ENCODE data around the gene TMEM72. TPM values are rescaled to one million over a fixed set of nuclear protein-coding genes. Genes with fewer than 3 reads are reported as not detected.

Gene TMEM72
- total RNA-seq, 1 experiment from 2014 or later, result not detected

- H3K4me3 Mint-ChIP-seq (ENCODE audit: unreplicated experiment), result no peak overlapping the region
- POLR2A ChIA-PET, result interaction anchor here (1.0 to 1.2 kb wide), 2 partner anchors 44 to 47 kb away, joined by 7 to 10 read pairs; partner anchors contain the start of gene DEPP1
- no peak overlapping the region for H3K27ac Mint-ChIP-seq (ENCODE audit: unreplicated experiment)
- Histone ChIP-seq H3K36me3 (ENCODE audit: control insufficient read depth, insufficient read depth, low read length) (no peaks in the 10 kb centered on the region), H3K9me3 (no peaks in the 10 kb centered on the region), H3K4me3 (ENCODE audit: low read depth, low read length) (no peak overlapping the region), H3K4me1 (peaks cover 37% of the 10 kb centered on the region), H3K27me3 (replicated peaks; ENCODE audit: control insufficient read depth, insufficient read depth, low read length) (no peaks in the 10 kb centered on the region)
- CTCF ChIA-PET, result interaction anchor here (0.6 to 3.0 kb wide), 18 partner anchors 14 to 75 kb away, joined by 3 to 36 read pairs (median 10); partner anchors contain the start of genes DEPP1, RASSF4 and TMEM72
- H3K4me1 Mint-ChIP-seq (ENCODE audit: low read depth, unreplicated experiment), result peaks cover 20% of the 10 kb centered on the region
- TF ChIP-seq, protein P1, sequence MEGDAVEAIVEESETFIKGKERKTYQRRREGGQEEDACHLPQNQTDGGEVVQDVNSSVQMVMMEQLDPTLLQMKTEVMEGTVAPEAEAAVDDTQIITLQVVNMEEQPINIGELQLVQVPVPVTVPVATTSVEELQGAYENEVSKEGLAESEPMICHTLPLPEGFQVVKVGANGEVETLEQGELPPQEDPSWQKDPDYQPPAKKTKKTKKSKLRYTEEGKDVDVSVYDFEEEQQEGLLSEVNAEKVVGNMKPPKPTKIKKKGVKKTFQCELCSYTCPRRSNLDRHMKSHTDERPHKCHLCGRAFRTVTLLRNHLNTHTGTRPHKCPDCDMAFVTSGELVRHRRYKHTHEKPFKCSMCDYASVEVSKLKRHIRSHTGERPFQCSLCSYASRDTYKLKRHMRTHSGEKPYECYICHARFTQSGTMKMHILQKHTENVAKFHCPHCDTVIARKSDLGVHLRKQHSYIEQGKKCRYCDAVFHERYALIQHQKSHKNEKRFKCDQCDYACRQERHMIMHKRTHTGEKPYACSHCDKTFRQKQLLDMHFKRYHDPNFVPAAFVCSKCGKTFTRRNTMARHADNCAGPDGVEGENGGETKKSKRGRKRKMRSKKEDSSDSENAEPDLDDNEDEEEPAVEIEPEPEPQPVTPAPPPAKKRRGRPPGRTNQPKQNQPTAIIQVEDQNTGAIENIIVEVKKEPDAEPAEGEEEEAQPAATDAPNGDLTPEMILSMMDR (IDR thresholded peaks at IDR 0.05; ENCODE audit: insufficient read depth in 1 of 2, low read depth in 1 of 2, low read length in 1 of 2, severe bottlenecking in 1 of 2, unreplicated experiment in 1 of 2), result no peak
- DNase-seq, result no peak
- BruUV-seq (replicated peaks), result no TSS peak
- no peaks in the 10 kb centered on the region for H3K36me3 Mint-ChIP-seq (ENCODE audit: insufficient read depth, unreplicated experiment)
- H3K9me3 Mint-ChIP-seq (ENCODE audit: unreplicated experiment), result no peaks in the 10 kb centered on the region
- intact Hi-C loops (cut with micrococcal nuclease; ENCODE audit: unreplicated experiment), result loop anchor here (1.0 kb wide), 5 partner anchors 27 to 69 kb away; partner anchors contain the start of gene RASSF4
- peaks cover 5% of the 10 kb centered on the region for H3K27me3 Mint-ChIP-seq (ENCODE audit: insufficient read depth, unreplicated experiment)
Observed at GRCh38 chr10:44931621-44932516, 20.7 kb downstream of the TMEM72 start.

DNA sequence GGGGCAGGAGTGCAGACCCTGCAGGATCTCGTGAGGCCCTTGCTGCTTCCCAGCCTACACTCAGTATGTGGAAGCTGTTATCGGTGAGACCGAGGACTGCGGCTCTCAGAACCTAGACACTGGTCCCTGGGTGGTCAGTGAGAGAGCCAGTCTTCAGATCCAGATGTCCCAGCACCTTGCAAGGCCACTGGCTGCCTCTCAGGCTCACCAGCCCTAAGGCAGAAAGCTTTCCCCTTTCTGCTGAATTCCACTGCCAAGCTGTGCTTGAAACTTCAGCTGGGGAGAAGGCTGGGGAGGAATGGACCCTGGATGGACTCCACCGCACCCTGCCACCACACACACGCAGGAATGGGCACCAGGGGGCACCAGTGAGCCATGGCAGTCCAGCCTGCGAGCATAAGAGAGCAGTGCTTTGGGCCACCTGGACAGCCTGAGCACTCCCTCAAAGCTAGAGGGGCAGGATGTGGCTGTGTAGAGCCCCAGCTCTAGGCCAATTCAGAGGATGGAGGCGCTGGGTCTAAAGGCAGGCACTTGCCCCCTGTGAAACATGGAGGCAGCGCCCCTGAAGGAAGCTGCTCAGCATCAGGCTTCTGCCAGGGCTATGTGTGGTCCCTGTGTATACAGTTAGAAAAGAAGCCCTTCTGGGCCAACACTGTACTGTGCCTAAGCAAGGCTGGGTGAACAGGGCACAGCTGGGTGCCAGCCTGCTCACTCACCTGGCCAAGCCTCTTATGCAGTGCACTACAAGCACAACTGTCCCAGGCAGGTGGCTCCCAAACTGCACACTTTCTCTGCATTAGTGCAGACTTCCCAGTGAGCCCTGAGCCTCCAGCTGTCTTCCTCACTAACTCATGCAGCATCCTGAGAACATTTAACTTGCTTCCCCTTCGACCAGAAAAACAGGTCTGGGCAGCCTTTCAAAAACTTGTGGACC, 21.6 kb downstream of the TMEM72 start:
- Histone ChIP-seq H3K27me3 (replicated peaks; ENCODE audit: control insufficient read depth, insufficient read depth, low read length) (no peaks in the 10 kb centered on the region), H3K4me1 (peaks cover 28% of the 10 kb centered on the region), H3K4me3 (ENCODE audit: low read depth, low read length) (no peak overlapping the region), H3K36me3 (ENCODE audit: control insufficient read depth, insufficient read depth, low read length) (no peaks in the 10 kb centered on the region), H3K9me3 (no peaks in the 10 kb centered on the region)
- Mint-ChIP-seq H3K27ac (ENCODE audit: unreplicated experiment) (no peak overlapping the region), H3K27me3 (ENCODE audit: insufficient read depth, unreplicated experiment) (peaks cover 5% of the 10 kb centered on the region), H3K4me1 (ENCODE audit: low read depth, unreplicated experiment) (peaks cover 20% of the 10 kb centered on the region), H3K36me3 (ENCODE audit: insufficient read depth, unreplicated experiment) (no peaks in the 10 kb centered on the region), H3K9me3 (ENCODE audit: unreplicated experiment) (no peaks in the 10 kb centered on the region), H3K4me3 (ENCODE audit: unreplicated experiment) (no peak overlapping the region)
- CTCF ChIA-PET, result interaction anchor here (0.5 to 3.0 kb wide), 21 partner anchors 13 to 1627 kb away, joined by 3 to 36 read pairs (median 8); partner anchors contain the start of genes DEPP1, RASSF4 and TMEM72
- TF ChIP-seq, protein P1 (IDR thresholded peaks at IDR 0.05; ENCODE audit: insufficient read depth in 1 of 2, low read depth in 1 of 2, low read length in 1 of 2, severe bottlenecking in 1 of 2, unreplicated experiment in 1 of 2), result peak; percentile 98 to 99
- intact Hi-C loops (cut with micrococcal nuclease; ENCODE audit: unreplicated experiment), result loop anchor here (1.0 kb wide), 5 partner anchors 27 to 69 kb away; partner anchors contain the start of gene RASSF4
- BruUV-seq (replicated peaks), result no TSS peak
- peak; percentile 92 to 97 for DNase-seq
- POLR2A ChIA-PET, result interaction anchor here (0.6 to 1.2 kb wide), 3 partner anchors 43 to 58 kb away, joined by 3 to 10 read pairs (median 7); partner anchors contain the start of gene DEPP1
